ENCODE measurements around the gene EML2. TPM values are rescaled to one million over a fixed set of nuclear protein-coding genes. Genes with fewer than 3 reads are reported as not detected.

Gene EML2
- total and polyA plus RNA-seq, 2 of the 8 experiments (the other 6 are each of a cell fraction or from before 2014, with no cell fraction given) = 28.8 to 29.4 TPM

- TF ChIP-seq, protein P1, sequence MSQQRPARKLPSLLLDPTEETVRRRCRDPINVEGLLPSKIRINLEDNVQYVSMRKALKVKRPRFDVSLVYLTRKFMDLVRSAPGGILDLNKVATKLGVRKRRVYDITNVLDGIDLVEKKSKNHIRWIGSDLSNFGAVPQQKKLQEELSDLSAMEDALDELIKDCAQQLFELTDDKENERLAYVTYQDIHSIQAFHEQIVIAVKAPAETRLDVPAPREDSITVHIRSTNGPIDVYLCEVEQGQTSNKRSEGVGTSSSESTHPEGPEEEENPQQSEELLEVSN (IDR thresholded peaks at IDR 0.05) = peak; percentile 19; the same call in 1 of the 2 replicates
- TF ChIP-seq ATF2 (IDR thresholded peaks at IDR 0.05; ENCODE audit: low read length) = no peak
- TF ChIP-seq, protein P2, sequence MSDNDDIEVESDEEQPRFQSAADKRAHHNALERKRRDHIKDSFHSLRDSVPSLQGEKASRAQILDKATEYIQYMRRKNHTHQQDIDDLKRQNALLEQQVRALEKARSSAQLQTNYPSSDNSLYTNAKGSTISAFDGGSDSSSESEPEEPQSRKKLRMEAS (IDR thresholded peaks at IDR 0.05) = peak; percentile 74
- TF ChIP-seq NANOG (IDR thresholded peaks at IDR 0.05; ENCODE audit: insufficient read depth, low read depth, low read length, poor library complexity, severe bottlenecking) = no peak
- TF ChIP-seq PHF8 (conservative IDR thresholded peaks at IDR 0.05; ENCODE audit: low read depth, low read length) = no peak
- no peak for TF ChIP-seq RNF2 (IDR thresholded peaks at IDR 0.05; ENCODE audit: borderline replicate concordance, low read depth, low read length, missing control alignments, poor library complexity, severe bottlenecking)
- TF ChIP-seq CEBPB (IDR thresholded peaks at IDR 0.05; ENCODE audit: low read depth, low read length) = no peak
- no peak for TF ChIP-seq SIRT6 (IDR thresholded peaks at IDR 0.05; ENCODE audit: low read length)
- TF ChIP-seq TAF7 (optimal IDR thresholded peaks at IDR 0.05; ENCODE audit: borderline replicate concordance, low read depth, low read length) = peak; percentile 18
- TF ChIP-seq TAF1 (IDR thresholded peaks at IDR 0.05; ENCODE audit: low read depth, low read length) = peak; percentile 37; the same call in 1 of the 2 replicates
- TF ChIP-seq POLR2AphosphoS5 (IDR thresholded peaks at IDR 0.05; ENCODE audit: low read depth, low read length) = no peak
- no peak for TF ChIP-seq SIX5 (IDR thresholded peaks at IDR 0.05; ENCODE audit: low read depth, low read length)
- TF ChIP-seq ZNF274 (IDR thresholded peaks at IDR 0.05; ENCODE audit: borderline replicate concordance, extremely low read depth, low read length) = no peak
- TF ChIP-seq TCF12 (IDR thresholded peaks at IDR 0.05; ENCODE audit: low read depth, low read length) = no peak
- TF ChIP-seq RXRA (IDR thresholded peaks at IDR 0.05; ENCODE audit: insufficient read depth, low read depth, low read length) = no peak
- peak; percentile 67 to 77 for TF ChIP-seq RAD21 (IDR thresholded peaks at IDR 0.05 in 1 of 2, conservative IDR thresholded peaks at IDR 0.05 in 1 of 2; ENCODE audit: low read depth in 2 of 2, low read length in 2 of 2)
- no peak for TF ChIP-seq MAFK (IDR thresholded peaks at IDR 0.05; ENCODE audit: low read depth, low read length)
- TF ChIP-seq, protein P3, sequence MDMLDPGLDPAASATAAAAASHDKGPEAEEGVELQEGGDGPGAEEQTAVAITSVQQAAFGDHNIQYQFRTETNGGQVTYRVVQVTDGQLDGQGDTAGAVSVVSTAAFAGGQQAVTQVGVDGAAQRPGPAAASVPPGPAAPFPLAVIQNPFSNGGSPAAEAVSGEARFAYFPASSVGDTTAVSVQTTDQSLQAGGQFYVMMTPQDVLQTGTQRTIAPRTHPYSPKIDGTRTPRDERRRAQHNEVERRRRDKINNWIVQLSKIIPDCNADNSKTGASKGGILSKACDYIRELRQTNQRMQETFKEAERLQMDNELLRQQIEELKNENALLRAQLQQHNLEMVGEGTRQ (IDR thresholded peaks at IDR 0.05; ENCODE audit: low read length) = peak; percentile 92
These were observed 31.8 kb downstream of the EML2 start (continued) for GRCh38 chr19:45607071-45608029.

All from H1 (cell line).